ENCODE measurements around the gene VPS51. TPM values are rescaled to one million over a fixed set of nuclear protein-coding genes. Genes with fewer than 3 reads are reported as not detected.

VPS51 gene
- total RNA-seq, 6 donors from 2014 or later: 102 to 531 (median 175) TPM

DNA sequence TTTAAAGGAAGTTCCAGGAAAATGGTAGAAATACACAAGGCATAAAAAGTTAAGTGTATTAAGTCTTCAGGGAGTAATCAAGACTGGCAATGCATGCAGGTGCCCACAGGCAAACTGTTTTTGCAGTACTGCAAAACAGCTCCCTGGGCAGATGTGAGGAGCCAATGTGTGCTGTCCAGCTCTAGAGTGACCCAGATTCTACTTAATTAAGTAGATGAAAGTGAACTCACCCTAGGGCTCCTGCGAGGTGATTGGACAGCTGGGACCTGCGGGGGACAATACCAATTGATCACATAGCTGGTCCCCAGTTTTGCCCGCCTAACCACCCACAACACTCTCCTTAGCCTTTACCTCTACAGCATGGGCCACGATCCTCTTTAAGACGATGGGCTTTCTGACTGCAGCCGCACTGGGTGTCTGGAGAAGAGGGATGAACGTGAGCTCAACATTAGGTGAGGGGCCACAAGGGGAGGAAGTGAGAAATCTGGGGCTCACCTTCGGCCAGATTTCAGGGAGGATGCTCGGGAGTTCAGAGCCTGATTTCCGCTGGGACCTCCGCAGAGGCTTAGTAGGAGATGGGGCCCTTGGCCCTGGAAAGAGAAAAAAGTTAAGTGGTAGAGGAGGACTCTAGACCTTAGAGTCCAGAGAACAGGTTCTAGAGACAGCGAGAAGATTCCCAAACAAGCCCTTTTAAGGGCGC is 12.7 kb upstream of the VPS51 start:
- 7% methylated on average over 12 to 13 of the region's 13 CpGs for WGBS, 2 donors
- ATAC-seq (ENCODE audit: low FRiP score in 2 of 2) (no peak), DNase-seq (no peak)
- no peaks in the 10 kb centered on the region for H3K9me3 ChIP-seq
- H3K27ac ChIP-seq: peak overlapping the region; percentile 89 to 98 (median 96)
- H3K27me3 ChIP-seq: no peaks in the 10 kb centered on the region
- peaks cover 8 to 34% (median 21%) of the 10 kb centered on the region in 4 donors for H3K36me3 ChIP-seq
- TF ChIP-seq POLR2A (IDR thresholded peaks at IDR 0.05) (no peak), EP300 (IDR thresholded peaks at IDR 0.05) (no peak), POLR2AphosphoS5 (IDR thresholded peaks at IDR 0.05) (no peak)
- TF ChIP-seq, protein P1, sequence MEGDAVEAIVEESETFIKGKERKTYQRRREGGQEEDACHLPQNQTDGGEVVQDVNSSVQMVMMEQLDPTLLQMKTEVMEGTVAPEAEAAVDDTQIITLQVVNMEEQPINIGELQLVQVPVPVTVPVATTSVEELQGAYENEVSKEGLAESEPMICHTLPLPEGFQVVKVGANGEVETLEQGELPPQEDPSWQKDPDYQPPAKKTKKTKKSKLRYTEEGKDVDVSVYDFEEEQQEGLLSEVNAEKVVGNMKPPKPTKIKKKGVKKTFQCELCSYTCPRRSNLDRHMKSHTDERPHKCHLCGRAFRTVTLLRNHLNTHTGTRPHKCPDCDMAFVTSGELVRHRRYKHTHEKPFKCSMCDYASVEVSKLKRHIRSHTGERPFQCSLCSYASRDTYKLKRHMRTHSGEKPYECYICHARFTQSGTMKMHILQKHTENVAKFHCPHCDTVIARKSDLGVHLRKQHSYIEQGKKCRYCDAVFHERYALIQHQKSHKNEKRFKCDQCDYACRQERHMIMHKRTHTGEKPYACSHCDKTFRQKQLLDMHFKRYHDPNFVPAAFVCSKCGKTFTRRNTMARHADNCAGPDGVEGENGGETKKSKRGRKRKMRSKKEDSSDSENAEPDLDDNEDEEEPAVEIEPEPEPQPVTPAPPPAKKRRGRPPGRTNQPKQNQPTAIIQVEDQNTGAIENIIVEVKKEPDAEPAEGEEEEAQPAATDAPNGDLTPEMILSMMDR (IDR thresholded peaks at IDR 0.05): no peak
- H3K4me3 ChIP-seq: peak overlapping the region; percentile 37 to 88 (median 82)
- H3K4me1 ChIP-seq: peaks cover 15 to 24% (median 19%) of the 10 kb centered on the region in 4 donors

DNA sequence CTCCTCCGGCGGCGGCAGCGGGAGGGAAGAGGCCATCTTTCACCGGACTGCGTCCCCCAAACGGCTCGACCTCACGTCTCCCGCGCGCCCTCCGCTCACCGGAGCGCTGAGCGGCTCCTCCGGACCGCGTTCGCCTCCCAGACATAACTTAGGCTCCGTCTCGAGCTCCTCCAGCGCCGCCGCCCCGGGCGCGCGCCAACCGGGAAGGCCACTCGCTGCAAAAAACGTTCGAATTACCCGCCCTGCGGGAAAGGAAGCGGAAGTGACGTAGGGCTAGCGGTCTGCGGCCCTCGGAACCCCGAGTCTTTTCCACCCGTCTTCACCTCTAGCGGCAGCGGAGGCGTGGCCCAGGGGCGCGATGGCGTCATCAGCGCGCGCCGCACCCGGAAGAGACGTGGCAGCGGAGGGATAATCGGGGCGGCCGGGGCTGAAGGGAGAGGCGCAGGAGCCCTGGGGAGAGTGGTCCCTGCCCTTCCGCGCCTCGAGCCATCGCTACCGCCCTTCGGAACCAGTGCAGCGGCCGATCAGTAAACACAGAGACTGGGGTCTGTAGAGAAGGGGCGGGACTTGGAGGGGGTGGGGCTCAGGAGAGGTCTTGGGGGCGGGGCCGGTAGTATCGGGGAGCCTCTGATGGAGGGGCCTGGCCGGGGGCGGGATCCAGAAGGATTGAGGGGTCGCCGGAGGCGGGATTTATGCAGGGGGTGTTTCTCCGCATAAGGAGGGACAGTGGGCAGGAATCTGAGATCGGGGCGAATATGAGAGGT is 12.0 kb upstream of the VPS51 start, which contains the start of the genes CDCA5 and ZFPL1:
Gene CDCA5, minus strand, starts transcription at position 207 of the 764 bp plus-strand sequence. Its CDS starts 62 bp downstream, at position 145.
Gene ZFPL1, plus strand, starts transcription at position 389 of the 764 bp plus-strand sequence. CDS start 477 bp downstream, outside the sequence.
- ATAC-seq (ENCODE audit: low FRiP score in 2 of 2) (peak; percentile 94 to 98), DNase-seq (peak; percentile 93 to 100)
- H3K27ac ChIP-seq: peak within 1 kb of the TSS; percentile 89 to 98 (median 96)
- 0 to 1% methylated on average over 19 to 76 of the region's 79 CpGs for WGBS, 2 donors
- TF ChIP-seq, protein P1 (IDR thresholded peaks at IDR 0.05): peak in 3 of 6 experiments; percentile 30 to 48 (median 39)
- TF ChIP-seq POLR2A (IDR thresholded peaks at IDR 0.05) (peak in 3 of 4 donors; percentile 45 to 82 (median 55)), EP300 (IDR thresholded peaks at IDR 0.05) (peak in 1 of 4 donors; percentile 63), POLR2AphosphoS5 (IDR thresholded peaks at IDR 0.05) (peak; percentile 96 to 98)
- peak within 1 kb of the TSS; percentile 59 to 88 (median 82) for H3K4me3 ChIP-seq
- peaks cover 15 to 24% (median 19%) of the 10 kb centered on the region in 4 donors for H3K4me1 ChIP-seq
- H3K36me3 ChIP-seq: peaks cover 8 to 41% (median 28%) of the 10 kb centered on the region in 4 donors
- no peaks in the 10 kb centered on the region for H3K9me3 ChIP-seq
- no peaks in the 10 kb centered on the region for H3K27me3 ChIP-seq

DNA sequence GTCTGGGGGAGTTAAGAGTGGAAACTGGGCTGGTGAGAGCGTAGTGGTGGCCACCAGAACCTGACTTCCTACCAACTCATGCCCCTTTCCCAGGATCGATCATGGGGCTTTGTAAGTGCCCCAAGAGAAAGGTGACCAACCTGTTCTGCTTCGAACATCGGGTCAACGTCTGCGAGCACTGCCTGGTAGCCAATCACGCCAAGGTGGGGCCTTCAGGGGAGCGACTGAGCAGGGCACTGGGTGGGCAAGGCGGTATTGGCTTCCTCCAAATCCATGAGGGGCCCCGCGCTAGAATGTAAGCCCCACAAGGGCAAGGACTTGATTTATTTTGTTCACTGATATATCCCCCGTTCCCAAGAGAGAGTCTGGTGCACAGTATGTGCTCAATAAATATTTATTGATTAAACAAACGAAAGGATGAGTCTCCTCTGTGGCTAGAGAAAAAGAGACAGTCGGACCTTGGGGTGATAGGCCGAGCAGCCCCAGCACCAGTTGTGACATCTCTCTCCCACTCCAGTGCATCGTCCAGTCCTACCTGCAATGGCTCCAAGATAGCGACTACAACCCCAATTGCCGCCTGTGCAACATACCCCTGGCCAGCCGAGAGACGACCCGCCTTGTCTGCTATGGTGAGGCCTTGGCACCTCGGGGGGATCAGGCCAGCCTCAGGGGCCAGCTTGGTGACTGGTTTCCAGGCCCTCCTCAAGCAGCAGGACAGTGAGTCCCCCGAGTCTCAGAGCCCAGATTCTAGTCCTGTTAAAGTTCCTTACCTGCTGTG is 11.2 kb upstream of the VPS51 start:
- Histone ChIP-seq H3K36me3 (peaks cover 8 to 46% (median 31%) of the 10 kb centered on the region in 4 donors), H3K9me3 (no peaks in the 10 kb centered on the region), H3K27ac (peak overlapping the region; percentile 89 to 98 (median 96)), H3K4me3 (peak overlapping the region; percentile 59 to 88 (median 82)), H3K4me1 (peaks cover 15 to 24% (median 19%) of the 10 kb centered on the region in 4 donors), H3K27me3 (no peaks in the 10 kb centered on the region)
- WGBS, 2 donors: 48% methylated on average over 20 to 23 of the region's 23 CpGs
- ATAC-seq (ENCODE audit: low FRiP score in 2 of 2) (no peak), DNase-seq (no peak)
- TF ChIP-seq, protein P1 (IDR thresholded peaks at IDR 0.05): no peak
- TF ChIP-seq EP300 (IDR thresholded peaks at IDR 0.05) (no peak), POLR2A (IDR thresholded peaks at IDR 0.05) (no peak), POLR2AphosphoS5 (IDR thresholded peaks at IDR 0.05) (no peak)

DNA sequence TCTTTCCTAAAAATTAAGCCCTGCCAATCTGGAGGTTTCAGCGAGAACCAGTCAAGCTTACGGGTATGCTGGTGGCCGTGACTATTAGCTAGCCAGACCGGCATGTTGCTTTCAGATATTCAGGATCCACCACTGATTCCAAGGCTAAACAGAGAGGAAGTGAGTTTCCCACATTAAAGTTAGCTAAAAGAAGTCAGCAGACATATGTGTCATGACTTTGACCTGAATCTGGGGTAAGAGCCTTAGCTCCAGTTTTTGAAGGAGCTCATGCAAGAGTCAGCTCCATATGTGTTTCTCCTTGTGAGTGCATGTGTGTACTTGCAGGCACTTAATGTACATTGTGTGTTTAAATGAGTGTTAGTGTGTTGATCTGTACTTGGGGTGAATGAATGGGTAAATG is 10.6 kb upstream of the VPS51 start:
- Histone ChIP-seq H3K27me3 (no peaks in the 10 kb centered on the region), H3K4me1 (peaks cover 15 to 24% (median 19%) of the 10 kb centered on the region in 4 donors), H3K4me3 (no peak overlapping the region), H3K9me3 (no peaks in the 10 kb centered on the region), H3K27ac (no peak overlapping the region), H3K36me3 (peaks cover 8 to 46% (median 32%) of the 10 kb centered on the region in 4 donors)
- no peak for DNase-seq
- ATAC-seq (ENCODE audit: low FRiP score in 2 of 2): no peak
- TF ChIP-seq POLR2A (IDR thresholded peaks at IDR 0.05) (no peak), POLR2AphosphoS5 (IDR thresholded peaks at IDR 0.05) (no peak), EP300 (IDR thresholded peaks at IDR 0.05) (no peak)
- TF ChIP-seq, protein P1 (IDR thresholded peaks at IDR 0.05): no peak
- 91 to 93% methylated on average over 4 of the region's 4 CpGs for WGBS, 2 donors
